ENCODE results near the gene RAB6B. TPM values are rescaled to one million over a fixed set of nuclear protein-coding genes. Genes with fewer than 3 reads are reported as not detected.

Gene RAB6B
- polyA plus RNA-seq, 1 experiment, result 3.0 TPM

DNA sequence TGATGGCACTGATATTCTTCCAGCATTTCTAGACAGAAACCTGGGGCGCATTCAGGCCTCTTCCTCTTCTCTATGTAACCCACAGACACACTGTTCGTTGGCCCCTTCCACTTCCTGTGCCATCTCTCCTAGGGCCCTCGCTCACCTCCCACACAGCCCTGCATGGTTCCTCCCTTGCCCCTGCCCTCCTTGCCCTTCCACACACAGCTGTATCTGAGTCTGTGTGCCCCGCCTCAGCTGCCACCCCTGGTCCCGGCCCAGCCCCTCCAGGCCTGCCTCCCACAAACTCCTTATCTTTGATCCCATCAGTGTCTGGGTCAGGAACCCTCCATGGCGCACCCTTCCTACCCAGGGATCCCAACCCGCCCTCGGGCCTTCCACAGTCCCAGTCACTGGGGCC is 37.9 kb downstream of the RAB6B start:
- TF ChIP-seq, protein P1, sequence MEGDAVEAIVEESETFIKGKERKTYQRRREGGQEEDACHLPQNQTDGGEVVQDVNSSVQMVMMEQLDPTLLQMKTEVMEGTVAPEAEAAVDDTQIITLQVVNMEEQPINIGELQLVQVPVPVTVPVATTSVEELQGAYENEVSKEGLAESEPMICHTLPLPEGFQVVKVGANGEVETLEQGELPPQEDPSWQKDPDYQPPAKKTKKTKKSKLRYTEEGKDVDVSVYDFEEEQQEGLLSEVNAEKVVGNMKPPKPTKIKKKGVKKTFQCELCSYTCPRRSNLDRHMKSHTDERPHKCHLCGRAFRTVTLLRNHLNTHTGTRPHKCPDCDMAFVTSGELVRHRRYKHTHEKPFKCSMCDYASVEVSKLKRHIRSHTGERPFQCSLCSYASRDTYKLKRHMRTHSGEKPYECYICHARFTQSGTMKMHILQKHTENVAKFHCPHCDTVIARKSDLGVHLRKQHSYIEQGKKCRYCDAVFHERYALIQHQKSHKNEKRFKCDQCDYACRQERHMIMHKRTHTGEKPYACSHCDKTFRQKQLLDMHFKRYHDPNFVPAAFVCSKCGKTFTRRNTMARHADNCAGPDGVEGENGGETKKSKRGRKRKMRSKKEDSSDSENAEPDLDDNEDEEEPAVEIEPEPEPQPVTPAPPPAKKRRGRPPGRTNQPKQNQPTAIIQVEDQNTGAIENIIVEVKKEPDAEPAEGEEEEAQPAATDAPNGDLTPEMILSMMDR (IDR thresholded peaks at IDR 0.05; ENCODE audit: insufficient read depth, low read depth, low read length), result no peak
- no peak overlapping the region for H3K4me3 ChIP-seq (ENCODE audit: low read depth, low read length)
- no peaks in the 10 kb centered on the region for H3K27me3 ChIP-seq (ENCODE audit: control insufficient read depth, insufficient read depth, low read length)
- no peak for DNase-seq (ENCODE audit: low read depth)
- CTCF ChIA-PET, result no interaction called here
- H3K36me3 ChIP-seq (ENCODE audit: control insufficient read depth, insufficient read depth, low read length), result no peaks in the 10 kb centered on the region
- POLR2A ChIA-PET, result no interaction called here

DNA sequence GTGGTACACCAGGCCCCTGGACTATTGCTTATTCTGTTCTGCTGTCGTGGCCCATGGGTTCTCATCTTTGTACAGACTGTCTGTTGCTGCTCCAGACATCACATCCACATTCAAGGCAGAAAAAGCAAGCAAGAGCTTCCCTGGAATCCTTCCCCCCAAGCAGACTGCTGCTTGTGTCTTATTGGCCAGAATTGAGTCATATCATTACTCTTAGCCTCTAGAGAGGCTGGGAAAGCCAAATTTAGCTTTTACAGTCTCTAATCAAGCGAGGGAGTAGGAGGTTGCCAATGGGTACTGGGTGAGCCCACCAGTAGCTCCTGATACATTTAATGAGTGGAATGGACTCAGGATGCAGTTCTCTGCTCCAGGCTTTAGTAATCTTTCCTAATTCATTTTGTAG is 39.4 kb downstream of the RAB6B start:
- ChIA-PET CTCF (interaction anchor here (1.2 to 2.3 kb wide), 4 partner anchors 9 to 38 kb away, joined by 3 to 7 read pairs (median 4); no protein-coding TSS in a partner anchor), POLR2A (no interaction called here)
- H3K27me3 ChIP-seq (ENCODE audit: control insufficient read depth, insufficient read depth, low read length), result no peaks in the 10 kb centered on the region
- TF ChIP-seq, protein P1 (IDR thresholded peaks at IDR 0.05; ENCODE audit: insufficient read depth, low read depth, low read length), result no peak
- no peak overlapping the region for H3K4me3 ChIP-seq (ENCODE audit: low read depth, low read length)
- no peak for DNase-seq (ENCODE audit: low read depth)
- H3K36me3 ChIP-seq (ENCODE audit: control insufficient read depth, insufficient read depth, low read length), result no peaks in the 10 kb centered on the region

DNA sequence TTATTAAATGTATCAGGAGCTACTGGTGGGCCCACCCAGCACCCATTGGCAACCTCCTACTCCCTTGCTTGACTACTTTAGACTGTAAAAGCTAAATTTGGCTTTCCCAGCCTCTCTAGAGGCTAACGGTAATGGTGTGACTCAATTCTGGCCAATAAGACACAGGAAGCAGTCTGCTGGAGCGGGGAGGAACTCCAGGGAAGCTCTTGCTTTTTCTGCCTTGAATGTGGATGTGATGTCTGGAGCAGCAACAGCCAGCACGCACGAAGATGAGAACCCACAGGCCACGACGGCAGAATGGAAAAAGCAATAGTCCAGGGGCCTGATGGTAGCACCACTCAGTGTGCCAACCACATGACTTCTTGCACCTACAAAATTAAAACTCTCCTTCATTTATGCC is 39.9 kb downstream of the RAB6B start:
- DNase-seq (ENCODE audit: low read depth), result no peak
- POLR2A ChIA-PET, result no interaction called here
- Histone ChIP-seq H3K4me3 (ENCODE audit: low read depth, low read length) (no peak overlapping the region), H3K36me3 (ENCODE audit: control insufficient read depth, insufficient read depth, low read length) (no peaks in the 10 kb centered on the region), H3K27me3 (ENCODE audit: control insufficient read depth, insufficient read depth, low read length) (no peaks in the 10 kb centered on the region)
- CTCF ChIA-PET, result interaction anchor here (1.2 to 2.3 kb wide), 4 partner anchors 9 to 37 kb away, joined by 3 to 7 read pairs (median 4); no protein-coding TSS in a partner anchor
- TF ChIP-seq, protein P1 (IDR thresholded peaks at IDR 0.05; ENCODE audit: insufficient read depth, low read depth, low read length), result no peak

DNA sequence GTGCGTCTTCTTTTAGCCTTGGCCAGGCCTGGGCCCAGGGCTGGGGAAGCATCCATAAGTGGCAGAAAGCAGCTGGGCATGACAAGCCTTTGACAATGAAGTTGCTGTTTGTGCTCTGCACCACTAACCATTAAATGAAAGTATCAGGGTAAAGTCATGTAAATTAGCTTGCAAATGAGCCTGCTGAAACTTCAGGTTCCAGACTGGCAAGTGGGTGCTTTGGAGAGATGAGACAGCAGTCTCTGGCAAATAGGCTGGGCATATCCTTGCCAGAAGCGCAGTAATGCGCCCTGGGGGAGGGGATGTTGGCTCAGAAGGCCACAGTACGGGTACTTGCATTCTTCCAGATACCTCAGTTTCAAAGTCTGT is 40.7 kb downstream of the RAB6B start:
- TF ChIP-seq, protein P1 (IDR thresholded peaks at IDR 0.05; ENCODE audit: insufficient read depth, low read depth, low read length), result no peak
- H3K36me3 ChIP-seq (ENCODE audit: control insufficient read depth, insufficient read depth, low read length), result no peaks in the 10 kb centered on the region
- POLR2A ChIA-PET, result no interaction called here
- CTCF ChIA-PET, result interaction anchor here (1.6 to 2.3 kb wide), 3 partner anchors 10 to 37 kb away, joined by 3 to 7 read pairs (median 6); no protein-coding TSS in a partner anchor
- no peak overlapping the region for H3K4me3 ChIP-seq (ENCODE audit: low read depth, low read length)
- no peaks in the 10 kb centered on the region for H3K27me3 ChIP-seq (ENCODE audit: control insufficient read depth, insufficient read depth, low read length)
- no peak for DNase-seq (ENCODE audit: low read depth)

DNA sequence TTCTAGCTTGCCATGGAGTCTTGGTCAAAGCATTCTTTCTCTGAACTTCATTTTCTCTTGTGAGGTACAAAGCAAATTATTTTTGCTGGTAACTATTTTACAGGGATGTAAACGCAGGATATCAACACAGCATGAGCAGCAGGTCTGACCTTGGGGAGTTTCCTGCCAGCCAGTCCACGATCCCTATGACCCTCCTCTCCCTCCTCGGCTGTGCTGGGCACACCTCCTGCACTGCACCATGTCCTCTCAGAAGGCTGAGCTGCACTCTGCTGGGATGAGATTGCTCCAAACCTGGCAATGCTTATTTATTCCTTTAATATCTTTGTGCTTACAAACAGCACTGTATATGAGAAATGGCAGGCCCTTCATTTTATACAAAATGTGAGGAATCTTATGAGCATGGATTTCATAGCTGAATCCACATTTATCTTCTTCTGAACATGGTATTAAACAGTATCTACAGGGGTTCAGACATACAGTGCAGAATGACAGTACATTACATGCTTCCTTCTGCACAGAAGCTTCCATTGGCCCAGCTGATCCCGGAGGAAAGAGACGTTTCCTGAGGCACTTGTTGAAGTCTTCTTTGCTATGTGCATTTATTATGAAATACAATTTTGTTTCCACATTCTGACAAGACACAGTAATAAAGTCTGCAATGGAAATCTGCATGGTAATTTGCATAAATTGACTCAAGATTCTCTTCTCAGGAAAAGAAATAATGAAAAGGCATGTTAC is 41.2 kb downstream of the RAB6B start:
- DNase-seq (ENCODE audit: low read depth), result no peak
- H3K4me3 ChIP-seq (ENCODE audit: low read depth, low read length), result no peak overlapping the region
- no peaks in the 10 kb centered on the region for H3K36me3 ChIP-seq (ENCODE audit: control insufficient read depth, insufficient read depth, low read length)
- H3K27me3 ChIP-seq (ENCODE audit: control insufficient read depth, insufficient read depth, low read length), result 0 out of 2 replicates have a peak, but pooled peaks cover 2% of the 10 kb centered on the region
- POLR2A ChIA-PET, result no interaction called here
- CTCF ChIA-PET, result interaction anchor here (2.0 to 2.3 kb wide), 2 partner anchors 10 to 36 kb away, joined by 6 to 7 read pairs; no protein-coding TSS in a partner anchor
- TF ChIP-seq, protein P1 (IDR thresholded peaks at IDR 0.05; ENCODE audit: insufficient read depth, low read depth, low read length), result no peak
